Left ventricle myocardium inferior (tissue), 1 donor: ENCODE results near the gene CTSS. TPM values are rescaled to one million over a fixed set of nuclear protein-coding genes. Genes with fewer than 3 reads are reported as not detected.
"Not testable (repeated sequence)": the region's sequence is repeated elsewhere in the genome, so short reads cannot be mapped to it uniquely, and the experiment has no call there.

Experiments
- DNase-seq: peaks from one replicate; pipeline ENCODE4 v3.0.0-alpha.2; 2020
- H3K27ac ChIP-seq: fragments of 200-600 bp; replicated peaks from 2 replicates; pipeline ENCODE4 v1.8.0; 2021
- H3K27me3 ChIP-seq: fragments of 200-600 bp; 2 replicates; pipeline ENCODE4 v1.8.0; 2021; ENCODE audit warnings: low read depth
- H3K36me3 ChIP-seq: fragments of 200-600 bp; 2 replicates; pipeline ENCODE4 v1.8.0; 2021
- H3K4me1 ChIP-seq: fragments of 200-600 bp; 2 replicates; pipeline ENCODE4 v1.8.0; 2021
- H3K4me3 ChIP-seq: fragments of 200-600 bp; 2 replicates; pipeline ENCODE4 v1.8.0; 2021; ENCODE audit warnings: mild to moderate bottlenecking, moderate library complexity
- H3K9me3 ChIP-seq: fragments of 200-600 bp; replicated peaks from 2 replicates; pipeline ENCODE4 v1.8.0; 2021
- intact Hi-C: fragments of 100-400 bp; cut with micrococcal nuclease; formaldehyde crosslinking; loops from one replicate; pipeline ENCODE4 v1.11.0; 2022
- total RNA-seq: library from RNA; stranded (reverse); fragmentation: NEBNext Ultra II Directional; extraction: Animal tissue kit (Norgen Biotek cat#: 25700); gene quantifications from one replicate; pipeline ENCODE4 v1.2.1, GENCODE V29; 2021
- TF ChIP-seq, protein P1 (sequence below): fragments of 200-600 bp; IDR thresholded peaks from 2 replicates; pipeline ENCODE4 v1.8.0; 2021; ENCODE audit warnings: antibody characterized with exemption, mild to moderate bottlenecking, borderline replicate concordance
- donor health status: DM: no; HTN: yes; CAD: no; lungs with severe emphysema.

The CTSS gene
- total RNA-seq, 1 donor from 2014 or later = 27.5 TPM

DNA sequence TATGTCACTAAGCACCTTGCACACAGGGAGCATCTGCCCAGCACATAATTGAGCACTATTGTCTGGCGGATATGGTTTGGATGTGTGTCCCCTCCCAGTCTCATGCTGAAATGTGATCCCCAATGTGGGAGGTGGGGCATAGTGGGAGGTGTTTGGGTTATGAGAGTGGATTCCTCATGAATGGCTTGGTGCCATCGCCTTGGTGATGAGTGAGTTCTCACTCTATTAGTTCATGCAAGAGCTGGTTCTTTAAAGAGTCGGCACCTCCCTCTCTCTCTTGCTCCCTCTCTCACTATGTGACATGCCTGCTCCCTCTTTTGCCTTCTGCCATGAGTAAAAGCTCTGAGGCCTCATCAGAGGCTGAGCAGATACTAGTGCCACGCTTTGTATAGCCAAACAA, 32.9 kb upstream of the CTSS start:
- TF ChIP-seq, protein P1, sequence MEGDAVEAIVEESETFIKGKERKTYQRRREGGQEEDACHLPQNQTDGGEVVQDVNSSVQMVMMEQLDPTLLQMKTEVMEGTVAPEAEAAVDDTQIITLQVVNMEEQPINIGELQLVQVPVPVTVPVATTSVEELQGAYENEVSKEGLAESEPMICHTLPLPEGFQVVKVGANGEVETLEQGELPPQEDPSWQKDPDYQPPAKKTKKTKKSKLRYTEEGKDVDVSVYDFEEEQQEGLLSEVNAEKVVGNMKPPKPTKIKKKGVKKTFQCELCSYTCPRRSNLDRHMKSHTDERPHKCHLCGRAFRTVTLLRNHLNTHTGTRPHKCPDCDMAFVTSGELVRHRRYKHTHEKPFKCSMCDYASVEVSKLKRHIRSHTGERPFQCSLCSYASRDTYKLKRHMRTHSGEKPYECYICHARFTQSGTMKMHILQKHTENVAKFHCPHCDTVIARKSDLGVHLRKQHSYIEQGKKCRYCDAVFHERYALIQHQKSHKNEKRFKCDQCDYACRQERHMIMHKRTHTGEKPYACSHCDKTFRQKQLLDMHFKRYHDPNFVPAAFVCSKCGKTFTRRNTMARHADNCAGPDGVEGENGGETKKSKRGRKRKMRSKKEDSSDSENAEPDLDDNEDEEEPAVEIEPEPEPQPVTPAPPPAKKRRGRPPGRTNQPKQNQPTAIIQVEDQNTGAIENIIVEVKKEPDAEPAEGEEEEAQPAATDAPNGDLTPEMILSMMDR = no peak
- H3K27me3 ChIP-seq = no peaks in the 10 kb centered on the region
- no peak overlapping the region for H3K4me3 ChIP-seq
- no peaks in the 10 kb centered on the region for H3K9me3 ChIP-seq
- H3K4me1 ChIP-seq = no peaks in the 10 kb centered on the region
- DNase-seq = no peak
- no peak overlapping the region for H3K27ac ChIP-seq
- intact Hi-C loops = no loop called here
- H3K36me3 ChIP-seq = peaks cover 53% of the 10 kb centered on the region

- Histone ChIP-seq H3K4me3 (no peak overlapping the region), H3K27ac (no peak overlapping the region), H3K9me3 (no peaks in the 10 kb centered on the region), H3K27me3 (no peaks in the 10 kb centered on the region), H3K36me3 (peaks cover 51% of the 10 kb centered on the region), H3K4me1 (no peaks in the 10 kb centered on the region)
- TF ChIP-seq, protein P1 = no peak
- DNase-seq = no peak
- intact Hi-C loops = no loop called here
Measured at GRCh38 chr1:150796374-150796773, 30.8 kb upstream of the CTSS start.

DNA sequence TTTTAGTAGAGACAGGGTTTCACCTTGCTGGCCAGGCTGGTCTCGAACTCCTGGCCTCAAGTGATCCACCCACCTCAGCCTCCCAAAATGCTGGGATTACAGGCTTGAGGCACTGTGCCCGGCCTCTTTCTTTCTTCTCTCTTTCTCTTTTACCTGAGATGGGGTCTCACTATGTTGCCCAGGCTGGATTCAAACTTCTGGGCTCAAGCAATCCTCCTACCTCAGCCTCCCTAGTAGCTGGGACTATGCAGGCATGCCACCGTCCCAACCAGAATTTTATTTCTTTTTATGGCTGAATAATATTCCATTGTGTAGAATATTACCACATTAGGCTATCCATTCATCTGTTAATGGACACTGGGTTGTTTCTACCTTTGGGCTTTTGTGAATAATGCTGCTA, 28.2 kb upstream of the CTSS start:
- H3K4me3 ChIP-seq, H3K27ac ChIP-seq, H3K27me3 ChIP-seq, intact Hi-C loops, DNase-seq, H3K9me3 ChIP-seq, H3K4me1 ChIP-seq: not testable (repeated sequence)
- peaks cover 41% of the 10 kb centered on the region for H3K36me3 ChIP-seq

GRCh38 chr1:150793221-150793620, 27.6 kb upstream of the CTSS start:
- no peaks in the 10 kb centered on the region for H3K4me1 ChIP-seq
- intact Hi-C loops = no loop called here
- no peaks in the 10 kb centered on the region for H3K27me3 ChIP-seq
- H3K4me3 ChIP-seq = no peak overlapping the region
- no peak for DNase-seq
- H3K27ac ChIP-seq = no peak overlapping the region
- TF ChIP-seq, protein P1 = no peak
- H3K36me3 ChIP-seq = peaks cover 35% of the 10 kb centered on the region
- no peaks in the 10 kb centered on the region for H3K9me3 ChIP-seq

DNA sequence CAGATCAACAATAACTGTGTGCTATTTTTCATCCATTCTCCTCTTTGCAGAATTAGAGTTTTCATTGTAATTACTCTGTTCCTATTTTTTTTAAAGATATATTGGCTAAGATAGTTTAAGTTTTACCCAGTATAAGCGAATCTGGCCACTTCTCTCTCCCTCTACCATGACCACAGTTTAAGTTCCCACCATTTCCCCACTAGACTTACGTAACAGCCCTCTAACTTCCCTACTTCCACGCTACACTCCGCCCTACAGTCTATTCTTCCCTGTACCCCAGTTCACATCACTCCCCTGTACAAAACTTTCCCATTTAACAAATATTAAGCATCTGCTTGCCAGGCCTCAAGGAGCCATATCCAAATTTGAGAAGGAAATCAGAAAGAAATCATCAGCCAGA, 26.0 kb upstream of the CTSS start:
- no peaks in the 10 kb centered on the region for H3K4me1 ChIP-seq
- no peak overlapping the region for H3K27ac ChIP-seq
- no peaks in the 10 kb centered on the region for H3K9me3 ChIP-seq
- intact Hi-C loops = no loop called here
- peaks cover 19% of the 10 kb centered on the region for H3K36me3 ChIP-seq
- H3K4me3 ChIP-seq = no peak overlapping the region
- no peak for DNase-seq
- no peaks in the 10 kb centered on the region for H3K27me3 ChIP-seq
- TF ChIP-seq, protein P1 = no peak

DNA sequence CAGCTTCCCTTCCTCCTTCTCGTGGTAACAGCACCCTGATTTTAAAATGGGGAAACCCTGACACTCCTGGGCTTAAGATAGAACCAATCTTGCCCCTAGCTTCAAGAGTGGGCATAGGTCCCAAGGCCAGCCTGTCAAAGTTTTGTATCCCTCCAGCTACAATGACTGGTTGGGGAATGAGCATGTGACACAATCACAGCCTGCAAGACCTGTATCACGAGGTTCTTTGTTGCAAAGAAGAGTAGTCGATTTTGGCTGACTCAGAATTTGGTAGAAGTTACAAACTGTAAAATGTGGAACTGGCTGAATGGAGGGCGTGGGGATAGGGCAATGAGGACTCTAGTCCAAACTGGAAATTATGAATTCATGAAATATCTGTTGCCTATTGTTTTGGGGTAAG, 23.8 kb upstream of the CTSS start:
- H3K27ac ChIP-seq = no peak overlapping the region
- no peak overlapping the region for H3K4me3 ChIP-seq
- TF ChIP-seq, protein P1 = no peak
- intact Hi-C loops = no loop called here
- no peaks in the 10 kb centered on the region for H3K36me3 ChIP-seq
- H3K9me3 ChIP-seq = no peaks in the 10 kb centered on the region
- H3K27me3 ChIP-seq = no peaks in the 10 kb centered on the region
- DNase-seq = no peak
- H3K4me1 ChIP-seq = no peaks in the 10 kb centered on the region
